Activated T-cell treated with anti-CD3 and anti-CD28 coated beads, Interleukin-2, amount 50 U/mL, for 1 hour (primary cell): Measurements from ENCODE around the gene FOXF2.
"Not testable (repeated sequence)": the region's sequence is repeated elsewhere in the genome, so short reads cannot be mapped to it uniquely, and the experiment has no call there.

ENCODE experiments used
- DNase-seq: peaks from one replicate; pipeline ENCODE4 v3.0.0-alpha.2; 2020

The FOXF2 gene

DNA sequence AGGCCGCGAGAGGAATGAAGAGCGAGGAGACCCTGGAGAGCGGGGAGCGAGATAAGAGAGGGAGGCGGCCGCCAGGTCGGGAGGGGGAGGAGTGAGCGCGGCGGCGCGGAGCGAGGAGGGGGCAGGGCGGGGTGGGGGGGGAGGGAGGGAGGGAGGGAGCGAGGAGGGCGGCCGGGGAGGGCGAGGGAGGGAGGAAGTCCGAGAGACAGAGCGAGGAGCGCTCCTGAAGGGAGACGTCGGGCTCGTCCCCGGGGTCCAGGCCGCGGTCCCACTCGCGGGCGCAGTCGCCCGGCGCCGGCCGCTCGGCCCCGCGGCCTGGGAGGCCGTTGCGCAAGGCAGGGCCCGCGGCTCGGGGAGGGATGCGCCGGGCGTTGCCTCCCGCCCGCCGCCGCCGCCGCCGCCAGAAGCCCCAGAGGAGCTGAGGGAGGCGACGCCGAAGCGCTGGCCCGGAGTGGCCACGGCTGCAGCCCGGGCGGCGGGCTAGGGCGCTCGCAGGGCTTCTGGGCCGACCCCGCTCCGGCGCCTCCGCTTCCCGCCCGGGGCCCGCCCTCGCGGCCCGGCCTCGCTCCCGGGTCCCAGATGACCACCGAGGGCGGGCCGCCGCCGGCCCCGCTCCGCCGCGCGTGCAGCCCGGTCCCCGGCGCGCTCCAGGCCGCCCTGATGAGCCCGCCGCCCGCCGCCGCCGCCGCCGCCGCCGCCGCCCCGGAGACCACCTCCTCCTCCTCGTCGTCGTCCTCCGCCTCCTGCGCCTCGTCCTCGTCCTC is at the start of gene FOXF2:
Gene FOXF2 (plus strand): TSS at position 208 of the 764 bp plus-strand sequence. CDS start 372 bp downstream, at position 580.
- no peak for DNase-seq

DNA sequence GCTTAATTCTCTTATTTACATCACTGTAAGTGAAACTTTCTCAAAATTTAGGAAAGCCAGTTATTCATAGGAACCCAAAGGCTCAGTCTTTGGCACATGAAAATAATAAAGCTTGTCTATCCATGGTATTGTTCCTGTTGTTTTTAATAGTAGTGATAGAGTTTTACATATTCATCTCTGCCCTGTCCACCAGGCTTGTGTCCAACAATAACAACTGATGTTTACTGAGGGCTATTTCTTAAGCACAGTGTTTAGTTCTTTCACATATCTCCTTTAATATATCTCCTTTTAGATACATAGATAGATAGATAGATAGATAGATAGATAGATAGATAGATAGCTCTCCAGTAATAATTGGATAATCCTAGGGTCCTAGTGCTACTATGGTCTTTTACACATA is 43.3 kb upstream of the FOXF2 start:
- DNase-seq = no peak

DNA sequence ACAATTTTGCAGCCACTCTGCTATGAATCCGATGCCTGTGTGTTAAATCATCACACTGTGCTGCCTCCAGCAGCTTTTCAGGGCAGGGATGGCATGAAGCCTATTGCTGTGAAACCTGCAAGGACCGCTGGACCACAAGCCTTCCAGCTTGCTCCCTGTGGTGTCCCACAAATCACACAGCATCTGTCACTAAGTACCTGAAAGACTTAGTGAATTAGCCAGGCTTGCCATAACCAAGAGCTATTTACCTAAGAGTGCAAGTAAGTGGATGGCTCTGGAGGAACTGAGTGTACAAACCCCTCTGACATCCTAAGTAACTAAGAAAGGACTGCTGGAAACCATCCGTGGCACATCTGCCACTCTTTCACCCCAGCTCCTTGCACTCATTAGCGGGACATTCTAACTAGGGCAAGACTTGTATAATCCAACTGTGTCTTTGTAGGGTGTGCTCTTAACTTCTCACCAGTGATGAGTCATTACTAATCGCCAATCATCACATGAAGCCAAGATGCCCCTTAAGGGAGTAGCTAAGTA is 42.8 kb upstream of the FOXF2 start:
- DNase-seq = no peak

DNA sequence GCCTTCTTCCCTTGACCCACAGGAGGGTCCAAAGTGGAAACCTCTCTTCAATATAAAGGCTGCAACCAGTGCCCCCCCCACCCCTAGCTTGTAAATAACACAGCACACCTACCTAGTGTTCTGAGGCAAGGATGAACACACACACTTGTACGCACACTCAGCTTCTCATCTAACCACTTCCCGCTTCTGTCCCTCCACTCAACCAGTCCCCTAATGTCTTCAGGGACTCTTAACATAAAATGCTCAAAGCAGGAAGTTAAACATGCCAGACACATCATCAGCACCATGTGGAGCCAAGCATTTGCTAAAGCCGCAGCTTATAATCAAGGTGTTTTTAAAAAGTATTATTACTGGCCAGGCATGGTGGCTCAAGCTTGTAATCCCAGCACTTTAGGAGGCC is 42.2 kb upstream of the FOXF2 start:
- no peak for DNase-seq

DNA sequence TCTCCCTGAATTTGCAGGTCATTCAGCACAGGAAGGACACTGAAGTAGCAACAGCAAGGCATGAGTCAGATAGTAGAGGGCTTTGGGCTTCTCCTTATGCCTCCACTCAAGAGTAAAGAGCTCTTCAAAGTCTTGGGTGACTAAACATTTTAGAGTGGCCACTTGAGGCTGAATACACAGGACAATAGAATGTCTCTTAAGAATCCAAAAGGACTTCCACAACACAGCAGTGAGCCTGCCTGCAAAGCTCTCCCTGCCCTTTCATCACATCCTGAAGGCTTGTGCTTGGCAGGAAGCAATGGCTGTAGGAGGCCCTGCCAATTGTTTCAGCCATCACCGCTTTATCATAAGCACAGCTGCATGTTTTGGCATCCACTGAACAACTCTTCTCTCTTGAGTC is 40.7 kb upstream of the FOXF2 start:
- no peak for DNase-seq

DNA sequence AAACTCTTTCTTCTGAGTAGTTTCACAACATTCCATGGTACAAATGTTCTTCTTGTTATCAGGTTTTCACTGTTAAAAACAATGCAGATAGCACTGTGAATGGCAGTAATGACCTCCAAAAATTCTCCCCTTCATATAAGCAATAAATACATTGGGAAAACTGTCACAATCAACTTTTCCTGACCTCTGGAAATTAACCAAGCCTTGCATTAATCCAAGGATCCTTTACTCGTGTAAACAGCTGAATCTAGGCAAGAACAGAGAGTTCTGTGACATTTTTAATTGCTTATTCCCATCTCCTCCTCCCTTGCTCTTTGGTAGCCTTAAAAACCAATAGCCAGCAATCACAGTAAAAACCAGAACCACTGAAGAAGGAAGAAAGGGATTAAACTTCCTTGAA is 39.7 kb upstream of the FOXF2 start:
- no peak for DNase-seq

DNA sequence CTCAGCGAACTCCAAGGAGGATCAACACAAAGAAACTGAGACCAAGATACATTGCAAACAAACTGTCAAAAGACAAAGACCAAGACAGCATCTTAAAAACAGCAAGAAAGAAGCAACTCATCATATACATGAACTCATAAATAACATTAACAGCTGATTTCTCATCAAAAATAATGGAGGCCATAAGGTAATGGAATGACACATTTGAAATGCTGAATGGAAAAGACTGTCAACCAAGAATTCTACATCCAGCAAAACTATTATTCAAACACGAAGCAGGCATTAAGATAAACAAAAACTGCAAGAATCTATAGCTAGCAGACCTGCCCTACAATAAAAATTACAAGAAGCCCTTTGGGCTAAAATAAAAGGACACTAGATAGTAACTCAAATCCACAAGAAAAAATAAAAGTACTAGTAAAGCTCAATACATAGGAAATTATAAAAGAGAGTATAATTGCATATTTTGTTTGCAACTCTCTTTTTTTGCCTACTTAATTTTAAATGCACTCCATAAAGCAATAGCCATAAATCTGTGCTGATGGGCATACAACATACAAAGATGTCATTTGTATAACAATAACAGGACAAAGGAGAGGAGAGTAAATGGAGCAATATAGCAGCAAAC is 37.9 kb upstream of the FOXF2 start:
- no peak for DNase-seq

DNA sequence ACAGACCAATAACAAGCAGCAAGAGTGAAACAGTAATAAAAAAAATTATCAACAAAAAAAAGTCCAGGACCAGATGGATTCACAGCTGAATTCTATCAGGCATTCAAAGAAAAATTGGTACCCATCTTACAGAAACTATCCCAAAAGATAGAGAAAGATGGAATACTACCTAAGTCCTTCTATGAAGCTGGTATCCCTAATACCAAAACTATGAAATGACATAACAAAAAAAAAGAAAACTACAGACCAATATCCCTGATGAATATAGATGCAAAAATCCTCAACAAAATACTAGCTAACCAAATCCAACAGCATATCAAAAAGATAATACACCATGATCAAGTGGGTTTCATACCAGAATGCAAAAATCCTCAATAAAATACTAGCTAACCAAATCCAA is 34.3 kb upstream of the FOXF2 start:
- DNase-seq = not testable (repeated sequence)

DNA sequence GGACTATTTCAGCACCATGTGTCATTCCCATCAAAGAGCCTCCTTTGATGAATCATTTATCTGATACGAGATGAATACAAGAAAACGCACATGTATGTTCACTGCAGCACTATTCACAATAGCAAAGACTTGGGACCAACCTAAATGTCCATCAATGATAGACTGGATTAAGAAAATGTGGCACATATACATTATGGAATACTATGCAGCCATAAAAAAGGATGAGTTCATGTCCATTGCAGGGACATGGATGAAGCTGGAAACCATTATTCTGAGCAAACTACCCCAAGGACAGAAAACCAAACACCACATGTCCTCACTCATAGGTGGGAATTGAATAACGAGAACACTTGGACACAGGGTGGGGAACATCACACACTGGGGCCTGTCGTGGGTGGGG is 27.7 kb upstream of the FOXF2 start:
- not testable (repeated sequence) for DNase-seq

DNA sequence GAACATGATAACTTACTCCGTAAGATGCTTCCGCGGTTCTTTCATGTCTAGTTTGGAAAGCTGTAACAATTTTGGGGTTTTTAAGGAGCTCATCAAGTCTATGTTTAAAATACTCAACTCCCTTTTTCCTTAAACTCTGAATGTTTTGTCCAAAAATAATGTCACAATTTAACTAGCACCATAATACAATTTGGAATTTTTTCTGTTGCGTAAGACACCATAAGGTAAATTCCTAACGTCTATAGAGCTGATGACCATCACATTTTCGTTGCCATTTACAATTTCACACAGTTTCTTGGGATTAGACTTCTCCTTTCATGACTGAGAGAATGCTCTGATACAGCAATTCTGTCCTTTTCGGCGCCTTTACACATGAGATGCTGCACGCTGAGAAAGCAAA is 26.7 kb upstream of the FOXF2 start:
- DNase-seq = no peak

DNA sequence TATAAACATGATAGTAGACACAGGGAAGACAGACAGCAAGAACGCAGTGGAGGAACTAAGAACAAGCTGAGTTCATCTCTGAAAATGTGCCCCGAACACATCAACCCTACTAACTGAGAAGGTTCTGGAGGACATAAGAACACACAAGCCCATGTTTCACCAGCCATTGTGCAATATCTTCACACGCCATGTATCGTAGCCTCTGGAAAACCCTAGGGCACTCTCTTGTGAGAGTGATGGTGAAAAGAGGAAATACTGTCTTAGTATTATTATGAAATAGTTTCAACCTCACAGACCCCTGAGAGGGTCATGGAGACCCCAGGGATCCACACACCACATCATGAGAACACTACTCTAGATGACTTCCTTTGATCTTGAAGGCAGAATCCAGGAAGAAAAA is 26.1 kb upstream of the FOXF2 start:
- no peak for DNase-seq

DNA sequence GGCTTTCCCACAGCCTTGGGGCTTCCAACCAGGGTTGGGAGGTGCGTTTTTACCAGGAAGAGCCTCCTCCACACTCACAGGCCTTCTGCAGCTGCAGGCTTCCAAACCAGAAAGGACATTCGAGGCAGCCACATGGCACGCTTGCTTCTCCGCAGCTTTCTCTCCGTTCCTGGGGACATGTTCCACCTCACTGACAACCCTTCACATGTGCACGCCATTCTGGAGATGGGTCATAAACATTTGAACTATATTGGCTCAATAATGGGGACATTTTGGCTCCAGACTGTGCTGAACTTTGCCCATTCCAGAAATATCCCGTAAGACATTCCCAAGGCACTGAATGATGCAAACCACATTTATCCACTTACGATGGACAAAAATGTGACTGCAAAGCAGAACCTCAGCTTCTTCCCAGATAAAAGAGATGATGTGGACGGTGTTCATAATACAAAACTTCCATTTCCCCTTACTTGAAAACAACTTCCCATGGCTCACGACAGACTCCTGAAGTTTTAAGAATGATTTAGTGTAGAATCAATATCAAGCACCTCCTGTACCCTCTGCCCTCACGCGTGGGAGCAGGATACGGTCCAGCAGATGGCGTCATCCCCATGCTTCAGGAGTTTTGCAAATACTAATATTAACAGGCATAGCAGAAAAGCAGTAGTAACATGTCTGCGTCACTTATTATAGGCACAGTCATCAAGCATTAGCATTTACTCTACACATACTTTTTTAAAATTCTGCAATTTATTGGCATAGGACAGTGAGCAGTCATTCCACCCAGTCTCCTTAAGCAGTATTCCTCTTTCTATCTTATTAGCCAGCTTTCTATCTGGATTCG is 25.4 kb upstream of the FOXF2 start:
- no peak for DNase-seq

DNA sequence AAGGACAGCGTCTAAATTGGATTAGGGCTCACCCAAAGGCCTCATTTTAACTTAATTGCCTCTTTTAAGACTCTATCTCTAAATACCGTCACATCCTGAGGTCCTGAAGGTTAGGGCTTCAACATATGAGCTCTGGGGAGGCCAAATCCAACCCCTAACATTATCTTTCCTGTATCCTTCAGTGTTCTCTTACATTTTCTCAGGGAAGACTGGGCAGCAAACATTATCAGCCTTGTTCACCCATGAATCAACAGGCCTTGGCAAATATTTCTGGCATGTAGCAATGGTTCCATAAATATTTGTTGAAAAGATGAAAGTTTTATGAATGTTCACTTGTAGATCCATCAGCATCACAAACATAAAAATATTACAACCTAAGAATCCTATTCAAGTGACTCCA is 24.6 kb upstream of the FOXF2 start:
- DNase-seq = no peak

DNA sequence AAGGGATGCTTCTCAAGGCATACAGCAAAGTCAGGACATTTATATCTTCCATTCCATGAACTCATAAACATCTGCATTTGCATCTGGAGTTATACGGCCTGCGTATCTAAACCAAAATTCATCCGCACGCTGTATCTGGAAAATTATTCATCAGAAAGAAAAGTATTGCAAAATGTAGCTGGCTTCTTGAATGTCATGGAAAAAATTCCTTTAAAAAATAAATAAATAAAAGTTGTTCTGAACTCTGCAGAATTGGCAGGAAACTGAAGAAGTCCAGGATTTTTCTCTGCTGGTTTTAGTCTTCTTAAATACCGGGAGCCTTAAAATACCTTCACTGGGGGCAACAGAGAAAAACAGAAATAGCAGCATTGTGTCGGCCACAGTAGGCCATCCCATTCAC is 23.7 kb upstream of the FOXF2 start:
- DNase-seq = no peak

DNA sequence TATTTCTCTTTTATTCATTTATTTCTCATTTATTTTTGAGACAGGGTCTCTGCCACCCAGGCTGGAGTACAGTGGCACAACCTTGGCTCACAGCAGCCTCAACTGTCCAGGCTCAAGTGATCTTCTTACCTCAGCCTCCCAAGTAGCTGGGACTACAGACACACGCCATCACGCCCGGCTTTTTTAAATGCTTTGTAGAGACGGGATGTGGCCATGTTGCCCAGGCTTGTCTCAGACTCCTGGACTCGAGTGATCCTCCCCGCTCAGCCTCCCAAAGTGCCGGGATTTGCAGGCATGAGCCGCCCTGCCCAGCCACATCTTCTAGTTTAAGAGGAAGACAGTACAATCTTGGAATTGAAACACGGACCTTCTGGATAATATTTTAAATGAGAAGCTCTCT is 21.6 kb upstream of the FOXF2 start:
- DNase-seq = no peak

DNA sequence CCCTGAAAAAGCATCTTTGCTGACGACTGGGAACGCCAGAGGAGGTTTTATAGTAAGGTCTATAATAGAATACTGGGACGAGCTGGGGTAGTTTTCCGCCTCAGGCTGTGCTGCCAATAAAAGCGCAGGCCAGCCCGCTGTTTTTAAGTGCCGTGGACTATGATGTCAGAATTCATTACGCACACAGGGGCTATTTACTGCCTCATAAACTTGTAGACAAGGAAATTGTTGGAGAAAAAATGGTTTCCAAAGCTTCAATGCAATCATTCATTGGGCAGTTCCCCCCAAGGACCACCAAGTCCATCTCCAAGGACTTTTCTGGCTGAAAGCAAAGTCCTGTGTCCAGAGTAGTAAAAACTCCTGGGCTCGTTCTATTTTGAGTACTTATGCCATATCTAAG is 20.4 kb upstream of the FOXF2 start:
- no peak for DNase-seq

DNA sequence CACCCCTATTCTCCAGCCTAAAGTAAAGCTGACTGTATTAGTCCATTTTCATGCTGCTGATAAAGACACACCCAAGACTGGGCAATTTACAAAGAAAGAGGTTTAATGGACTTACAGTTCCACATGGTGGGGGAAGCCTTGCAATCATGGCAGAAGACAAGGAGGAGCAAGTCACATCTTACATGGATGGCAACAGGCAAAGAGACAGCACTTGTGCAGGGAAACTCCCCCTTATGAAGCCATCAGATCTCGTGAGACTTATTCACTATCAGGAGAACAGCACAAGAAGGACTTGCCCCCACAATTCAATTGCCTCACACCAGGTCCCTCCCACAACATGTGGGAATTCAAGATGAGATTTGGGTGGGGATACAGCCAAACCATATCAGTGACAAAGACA is 19.7 kb upstream of the FOXF2 start:
- DNase-seq = not testable (repeated sequence)

DNA sequence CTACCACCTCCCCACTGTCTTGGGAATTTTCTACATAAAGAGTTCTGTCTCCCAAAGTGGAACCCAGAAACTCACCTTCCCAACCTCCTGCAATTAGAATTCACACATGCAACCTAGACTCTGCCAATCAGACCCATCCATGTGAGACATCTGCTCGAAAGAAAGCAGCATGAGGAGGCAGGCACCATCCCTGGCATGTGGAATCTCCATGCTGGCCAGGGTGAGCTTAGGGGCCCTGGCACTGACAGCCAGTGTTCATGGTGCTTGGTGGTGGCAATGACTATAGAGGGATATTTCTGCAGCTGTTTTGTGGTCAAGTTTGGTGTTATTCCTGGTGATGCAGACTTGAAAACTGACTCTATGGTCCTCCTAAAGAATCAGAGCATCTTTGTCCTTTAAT is 17.4 kb upstream of the FOXF2 start:
- DNase-seq = no peak

DNA sequence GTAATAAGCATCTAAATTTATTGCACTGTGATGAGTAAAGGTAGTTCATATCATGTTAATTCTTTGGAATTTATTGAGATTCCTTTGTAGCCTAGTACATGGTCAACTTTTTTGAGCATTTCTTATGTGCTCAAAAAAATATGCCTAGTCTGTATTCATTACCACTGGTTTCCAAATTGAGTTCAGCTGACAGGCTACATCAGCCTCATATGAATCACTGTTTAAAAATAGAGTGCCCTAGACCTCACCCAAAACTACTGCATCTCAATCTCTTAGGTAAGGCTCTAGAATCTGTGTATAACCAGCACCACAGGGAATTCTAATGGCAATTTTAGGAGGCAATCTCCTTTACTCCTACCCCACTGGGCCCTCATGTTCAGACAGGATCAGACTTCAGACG is 16.7 kb upstream of the FOXF2 start:
- DNase-seq = no peak

DNA sequence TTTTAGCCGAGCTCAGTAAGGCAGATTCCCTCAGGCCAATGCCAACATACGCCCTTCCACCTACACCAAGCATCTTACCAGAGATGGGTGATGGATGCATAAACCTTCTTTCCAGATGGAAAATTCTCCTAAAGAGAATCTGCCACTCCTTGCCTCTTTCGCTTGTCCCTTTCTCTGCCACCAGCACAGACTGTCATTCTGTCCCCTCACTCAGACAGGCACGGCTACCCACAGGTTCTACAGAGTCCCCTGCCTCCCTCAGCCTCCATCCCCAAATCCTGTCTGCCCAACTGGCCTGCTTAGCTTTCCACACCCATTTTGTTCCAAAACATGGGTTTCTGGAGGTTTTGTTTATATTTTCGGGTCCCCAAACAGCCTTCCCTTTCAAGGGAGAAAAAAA is 12.7 kb upstream of the FOXF2 start:
- DNase-seq = no peak

DNA sequence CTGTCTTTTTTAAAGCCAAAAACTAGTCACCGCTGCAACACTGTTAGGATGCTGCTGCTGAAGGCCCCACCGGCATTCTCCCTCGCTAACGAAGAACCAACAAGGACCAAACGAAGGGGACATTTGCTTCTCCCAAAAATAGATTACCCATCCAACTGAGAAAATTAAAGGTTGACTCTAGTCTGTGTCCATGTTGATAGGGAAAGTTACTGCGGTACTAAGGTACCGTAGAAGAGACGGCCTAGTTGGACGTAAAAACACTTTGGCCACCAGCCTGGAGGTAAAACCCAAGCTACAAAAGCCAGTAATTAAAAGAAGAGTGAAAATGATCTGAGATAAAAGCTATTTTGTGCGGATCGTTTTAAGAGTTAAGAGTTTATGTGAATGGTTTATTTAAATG is 11.8 kb upstream of the FOXF2 start:
- no peak for DNase-seq

DNA sequence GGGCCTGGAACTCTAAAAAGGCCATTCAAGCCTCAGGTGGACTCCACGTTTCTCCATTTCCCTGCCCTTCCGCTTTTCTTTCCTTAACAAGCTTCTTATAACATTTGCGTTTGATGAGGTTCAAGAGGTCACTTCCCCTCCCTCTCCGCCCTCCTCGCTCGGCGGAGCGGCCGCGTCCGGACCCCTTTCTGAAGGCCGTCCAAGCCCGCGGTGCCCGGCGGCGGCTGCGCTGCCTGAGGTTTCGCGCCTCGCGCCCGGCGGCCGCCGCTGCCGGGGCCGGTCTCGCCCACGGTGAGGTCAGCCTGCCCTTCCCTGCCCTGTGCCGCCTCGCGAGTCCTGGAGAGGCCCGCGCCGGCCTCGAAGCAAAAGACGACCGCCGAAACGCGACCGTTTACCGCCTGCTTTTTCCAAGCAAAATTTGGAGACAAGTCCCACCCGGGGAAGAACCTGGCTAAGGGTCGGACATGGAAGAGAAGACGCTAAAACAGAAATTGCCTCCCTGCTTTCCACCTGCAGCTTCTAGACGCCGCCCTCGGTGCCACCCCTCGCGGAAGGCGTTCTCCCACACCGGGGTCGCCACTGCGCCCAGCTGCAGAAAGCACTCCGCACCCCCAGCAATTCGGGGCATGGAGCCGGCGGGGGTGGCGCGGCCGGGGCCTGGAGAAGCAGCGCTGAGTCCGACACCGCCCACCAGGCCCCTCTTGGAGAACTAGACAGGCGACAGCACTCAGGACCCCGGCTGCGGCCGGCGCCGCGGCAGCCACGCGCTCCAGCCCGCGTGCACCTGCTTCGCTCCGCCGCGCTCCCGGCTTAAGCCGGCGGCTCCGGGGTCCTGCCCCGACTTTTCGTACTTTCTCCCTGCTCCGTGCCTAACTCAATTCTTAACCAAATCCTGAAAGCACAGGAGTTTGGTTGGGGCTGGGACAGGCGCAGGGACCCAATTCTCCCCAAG is 11.0 kb upstream of the FOXF2 start:
- DNase-seq = no peak
